ENCODE measurements around the gene MORC1. TPM values are rescaled to one million over a fixed set of nuclear protein-coding genes. Genes with fewer than 3 reads are reported as not detected.
"Not testable (repeated sequence)": the region's sequence is repeated elsewhere in the genome, so short reads cannot be mapped to it uniquely, and the experiment has no call there.

MORC1 gene, protein sequence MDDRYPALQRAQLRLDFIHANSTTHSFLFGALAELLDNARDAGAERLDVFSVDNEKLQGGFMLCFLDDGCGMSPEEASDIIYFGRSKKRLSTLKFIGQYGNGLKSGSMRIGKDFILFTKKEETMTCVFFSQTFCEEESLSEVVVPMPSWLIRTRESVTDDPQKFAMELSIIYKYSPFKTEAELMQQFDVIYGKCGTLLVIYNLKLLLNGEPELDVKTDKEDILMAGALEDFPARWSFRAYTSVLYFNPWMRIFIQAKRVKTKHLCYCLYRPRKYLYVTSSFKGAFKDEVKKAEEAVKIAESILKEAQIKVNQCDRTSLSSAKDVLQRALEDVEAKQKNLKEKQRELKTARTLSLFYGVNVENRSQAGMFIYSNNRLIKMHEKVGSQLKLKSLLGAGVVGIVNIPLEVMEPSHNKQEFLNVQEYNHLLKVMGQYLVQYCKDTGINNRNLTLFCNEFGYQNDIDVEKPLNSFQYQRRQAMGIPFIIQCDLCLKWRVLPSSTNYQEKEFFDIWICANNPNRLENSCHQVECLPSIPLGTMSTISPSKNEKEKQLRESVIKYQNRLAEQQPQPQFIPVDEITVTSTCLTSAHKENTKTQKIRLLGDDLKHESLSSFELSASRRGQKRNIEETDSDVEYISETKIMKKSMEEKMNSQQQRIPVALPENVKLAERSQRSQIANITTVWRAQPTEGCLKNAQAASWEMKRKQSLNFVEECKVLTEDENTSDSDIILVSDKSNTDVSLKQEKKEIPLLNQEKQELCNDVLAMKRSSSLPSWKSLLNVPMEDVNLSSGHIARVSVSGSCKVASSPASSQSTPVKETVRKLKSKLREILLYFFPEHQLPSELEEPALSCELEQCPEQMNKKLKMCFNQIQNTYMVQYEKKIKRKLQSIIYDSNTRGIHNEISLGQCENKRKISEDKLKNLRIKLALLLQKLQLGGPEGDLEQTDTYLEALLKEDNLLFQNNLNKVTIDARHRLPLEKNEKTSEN
- total RNA-seq: not detected

DNA sequence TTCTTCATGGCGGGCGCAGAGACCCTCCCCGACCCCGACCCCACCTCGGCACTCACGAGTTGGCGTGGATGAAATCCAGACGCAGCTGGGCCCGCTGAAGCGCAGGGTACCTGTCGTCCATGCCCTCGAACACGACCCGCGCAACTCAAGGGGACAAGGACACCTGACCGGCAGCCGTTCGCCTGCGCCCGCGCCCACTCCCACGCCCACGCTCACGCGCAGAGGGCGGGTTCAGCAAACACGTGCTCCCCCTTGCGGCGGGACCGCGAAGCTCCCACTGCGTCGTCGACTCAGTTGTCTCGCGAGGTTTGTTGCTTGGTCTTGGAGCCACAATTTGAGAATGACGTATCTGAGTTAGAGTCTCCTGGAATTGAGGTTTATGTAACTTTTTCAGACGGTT, at the start of gene MORC1:
MORC1 (minus strand) TSS at position 196 of the 400 bp plus-strand sequence; CDS start at position 121, 75 bp downstream.
- H3K4me3 Mint-ChIP-seq: no peak within 1 kb of the TSS
- H3K27me3 Mint-ChIP-seq: peaks cover 5% of the 10 kb centered on the region
- ChIA-PET POLR2A (no interaction called here), CTCF (no interaction called here)
- no peak within 1 kb of the TSS for H3K27ac Mint-ChIP-seq
- H3K4me1 Mint-ChIP-seq: no peaks in the 10 kb centered on the region
- DNase-seq: no peak
- peaks cover 4% of the 10 kb centered on the region for H3K9me3 Mint-ChIP-seq
- H3K36me3 Mint-ChIP-seq (ENCODE audit: low read depth): no peaks in the 10 kb centered on the region

DNA sequence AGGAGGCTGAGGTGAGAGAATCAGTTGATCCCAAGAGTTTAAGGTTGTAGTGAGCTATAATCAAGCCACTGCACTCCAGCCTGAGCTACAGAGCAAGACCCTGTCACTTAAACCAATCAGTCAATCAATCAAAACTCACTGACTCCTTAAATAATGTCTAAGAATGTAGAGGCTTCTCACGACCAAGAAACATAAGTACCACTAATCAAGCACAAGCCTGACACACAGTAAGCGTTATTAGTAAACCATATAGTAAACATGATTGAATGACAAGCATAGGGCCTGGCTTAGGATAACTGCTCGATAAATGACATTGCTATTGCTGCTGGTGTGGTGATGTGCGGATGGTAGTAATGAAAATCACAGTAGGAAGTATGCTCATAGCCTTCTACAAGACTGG, 48.0 kb upstream of the MORC1 start:
- Mint-ChIP-seq H3K36me3 (ENCODE audit: low read depth) (no peaks in the 10 kb centered on the region), H3K4me3 (no peak overlapping the region), H3K9me3 (peaks cover 3% of the 10 kb centered on the region), H3K27ac (no peak overlapping the region), H3K27me3 (no peaks in the 10 kb centered on the region), H3K4me1 (no peaks in the 10 kb centered on the region)
- ChIA-PET CTCF (no interaction called here), POLR2A (no interaction called here)
- no peak for DNase-seq

DNA sequence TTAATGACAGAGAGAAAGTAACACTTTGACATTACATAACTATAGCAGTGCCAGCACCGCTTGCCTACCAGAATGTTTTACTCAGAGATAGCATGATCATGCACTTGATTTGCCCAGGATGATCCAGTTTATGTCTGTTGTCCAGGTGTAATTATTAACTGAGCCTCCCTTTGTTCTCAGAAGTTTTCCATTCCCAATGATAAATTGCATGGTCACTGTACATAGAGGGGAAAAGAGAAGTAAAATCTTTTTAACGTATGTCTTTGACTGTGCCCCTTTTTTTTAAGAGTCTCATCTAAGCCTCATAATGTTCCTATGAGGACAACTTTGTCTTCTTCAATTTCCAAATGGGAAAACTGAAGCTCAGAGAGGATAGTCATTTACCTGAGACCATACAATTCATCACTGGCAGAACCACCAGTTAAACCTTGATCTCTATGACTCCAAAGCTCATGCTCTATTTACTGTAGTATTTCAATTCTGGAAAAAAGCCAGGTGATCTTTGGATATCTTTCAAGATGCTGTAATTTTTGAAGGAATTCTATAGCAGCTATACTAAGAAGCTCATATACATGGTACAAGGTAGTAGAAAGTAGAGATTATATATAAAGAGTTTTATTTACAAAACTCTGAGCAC, 43.7 kb upstream of the MORC1 start:
- no peak for DNase-seq
- Mint-ChIP-seq H3K36me3 (ENCODE audit: low read depth) (no peaks in the 10 kb centered on the region), H3K4me1 (no peaks in the 10 kb centered on the region), H3K9me3 (peaks cover 3% of the 10 kb centered on the region), H3K27ac (no peak overlapping the region), H3K27me3 (no peaks in the 10 kb centered on the region), H3K4me3 (no peak overlapping the region)
- POLR2A ChIA-PET: no interaction called here
- CTCF ChIA-PET: no interaction called here

- no peaks in the 10 kb centered on the region for H3K9me3 Mint-ChIP-seq
- H3K4me3 Mint-ChIP-seq: no peak overlapping the region
- H3K4me1 Mint-ChIP-seq: no peaks in the 10 kb centered on the region
- no peak for DNase-seq
- no peak overlapping the region for H3K27ac Mint-ChIP-seq
- POLR2A ChIA-PET: no interaction called here
- CTCF ChIA-PET: no interaction called here
- no peaks in the 10 kb centered on the region for H3K36me3 Mint-ChIP-seq (ENCODE audit: low read depth)
- no peaks in the 10 kb centered on the region for H3K27me3 Mint-ChIP-seq
Measured at GRCh38 chr3:109155828-109156227, 37.9 kb upstream of the MORC1 start.

DNA sequence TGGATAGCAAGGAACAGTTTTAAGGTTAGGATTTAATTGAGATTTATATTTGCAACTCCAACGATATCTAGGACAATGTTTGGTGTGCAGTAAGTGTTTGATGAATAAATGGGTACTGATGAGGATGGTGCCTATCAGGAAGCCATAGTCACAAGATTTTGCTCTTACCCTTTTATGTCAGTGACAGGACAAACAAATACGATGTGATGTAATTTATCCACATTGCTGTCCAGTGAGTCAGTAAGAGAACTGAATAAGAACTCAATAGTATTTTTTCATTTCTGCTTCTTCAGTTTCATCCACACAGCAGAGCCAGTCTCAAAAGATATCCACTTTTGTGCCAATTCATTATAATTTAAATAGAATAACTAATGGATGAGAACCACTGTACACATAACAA, 37.0 kb upstream of the MORC1 start:
- Mint-ChIP-seq H3K9me3 (no peaks in the 10 kb centered on the region), H3K27me3 (no peaks in the 10 kb centered on the region), H3K36me3 (ENCODE audit: low read depth) (no peaks in the 10 kb centered on the region), H3K4me3 (no peak overlapping the region), H3K27ac (no peak overlapping the region), H3K4me1 (no peaks in the 10 kb centered on the region)
- DNase-seq: no peak
- ChIA-PET POLR2A (no interaction called here), CTCF (no interaction called here)

DNA sequence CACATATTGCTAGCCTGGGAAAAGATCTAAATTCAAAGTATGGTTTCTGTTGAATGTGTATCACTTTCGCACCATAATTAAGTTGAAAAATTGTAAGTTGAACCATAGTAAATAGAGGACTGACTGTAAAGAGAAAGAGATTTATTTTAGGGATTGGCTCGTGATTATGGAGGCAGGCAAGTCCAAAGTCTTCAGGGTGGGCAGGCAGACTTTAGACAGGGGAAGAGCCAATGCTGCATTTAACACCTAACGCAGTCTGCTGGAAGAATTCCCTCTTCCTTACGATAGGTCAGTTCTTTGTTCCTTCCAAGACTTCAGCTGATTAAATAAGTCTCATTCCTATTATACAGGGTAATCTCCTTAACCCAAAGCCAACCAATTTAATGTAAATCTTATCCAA, 34.4 kb upstream of the MORC1 start:
- H3K4me1 Mint-ChIP-seq: no peaks in the 10 kb centered on the region
- no peak for DNase-seq
- CTCF ChIA-PET: no interaction called here
- H3K36me3 Mint-ChIP-seq (ENCODE audit: low read depth): no peaks in the 10 kb centered on the region
- H3K27ac Mint-ChIP-seq: no peak overlapping the region
- H3K4me3 Mint-ChIP-seq: no peak overlapping the region
- no peaks in the 10 kb centered on the region for H3K27me3 Mint-ChIP-seq
- no peaks in the 10 kb centered on the region for H3K9me3 Mint-ChIP-seq
- POLR2A ChIA-PET: no interaction called here

- DNase-seq: no peak
- Mint-ChIP-seq H3K27me3 (peaks cover 3% of the 10 kb centered on the region), H3K4me3 (no peak overlapping the region), H3K9me3 (no peaks in the 10 kb centered on the region), H3K27ac (no peak overlapping the region), H3K36me3 (ENCODE audit: low read depth) (no peaks in the 10 kb centered on the region), H3K4me1 (no peaks in the 10 kb centered on the region)
- POLR2A ChIA-PET: no interaction called here
- CTCF ChIA-PET: no interaction called here
Measured at GRCh38 chr3:109149078-109149477, 31.1 kb upstream of the MORC1 start.

- DNase-seq: no peak
- no peak overlapping the region for H3K27ac Mint-ChIP-seq
Measured at GRCh38 chr3:109143646-109144045, 25.7 kb upstream of the MORC1 start.

GRCh38 chr3:109140318-109140717, 22.4 kb upstream of the MORC1 start:
- no peak overlapping the region for H3K27ac Mint-ChIP-seq
- H3K36me3 Mint-ChIP-seq (ENCODE audit: low read depth): no peaks in the 10 kb centered on the region
- ChIA-PET CTCF (interaction anchor here (0.6 kb wide), 1 partner anchor 29 kb away, joined by 3 read pairs; no protein-coding TSS in a partner anchor), POLR2A (no interaction called here)
- H3K4me1 Mint-ChIP-seq: peaks cover 3% of the 10 kb centered on the region
- H3K9me3 Mint-ChIP-seq: no peaks in the 10 kb centered on the region
- H3K4me3 Mint-ChIP-seq: no peak overlapping the region
- DNase-seq: no peak
- peaks cover 5% of the 10 kb centered on the region for H3K27me3 Mint-ChIP-seq

More at GRCh38 chr3:109143646-109144045, 25.7 kb upstream of the MORC1 start:
- H3K9me3 Mint-ChIP-seq: no peaks in the 10 kb centered on the region
- CTCF ChIA-PET: no interaction called here
- H3K4me1 Mint-ChIP-seq: peaks cover 3% of the 10 kb centered on the region
- H3K4me3 Mint-ChIP-seq: no peak overlapping the region
- H3K36me3 Mint-ChIP-seq (ENCODE audit: low read depth): no peaks in the 10 kb centered on the region
- POLR2A ChIA-PET: no interaction called here
- H3K27me3 Mint-ChIP-seq: peaks cover 6% of the 10 kb centered on the region

GRCh38 chr3:109137761-109138160, 19.8 kb upstream of the MORC1 start:
- Mint-ChIP-seq H3K4me1 (peaks cover 3% of the 10 kb centered on the region), H3K9me3 (no peaks in the 10 kb centered on the region), H3K4me3 (no peak overlapping the region), H3K27me3 (peaks cover 5% of the 10 kb centered on the region), H3K27ac (no peak overlapping the region), H3K36me3 (ENCODE audit: low read depth) (no peaks in the 10 kb centered on the region)
- DNase-seq: no peak
- ChIA-PET POLR2A (no interaction called here), CTCF (no interaction called here)

DNA sequence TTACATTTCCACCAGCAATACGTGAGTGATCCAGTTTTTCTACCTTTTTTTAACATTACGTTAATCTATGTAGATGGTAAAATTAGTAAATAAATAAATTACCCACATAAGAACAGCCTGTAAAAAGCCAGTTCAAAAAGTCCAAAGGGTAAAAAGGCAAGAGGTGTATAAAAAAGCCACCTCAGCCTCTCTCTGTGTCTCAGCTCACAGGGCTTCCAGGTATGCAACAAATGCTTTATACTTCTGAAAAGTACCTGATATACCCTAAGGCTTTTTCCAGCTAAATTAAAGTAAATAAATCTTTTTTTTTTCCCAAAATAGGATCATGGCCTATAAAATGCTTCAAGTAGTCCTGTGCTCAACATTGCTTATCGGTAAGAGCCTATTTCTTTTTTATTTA, 18.6 kb upstream of the MORC1 start, which contains the start of gene C3orf85:
C3orf85 (plus strand) TSS at position 197 of the 400 bp plus-strand sequence; CDS start at position 326, 129 bp downstream.
- Mint-ChIP-seq H3K27me3 (peaks cover 7% of the 10 kb centered on the region), H3K4me3 (no peak within 1 kb of the TSS), H3K27ac (no peak within 1 kb of the TSS), H3K4me1 (peaks cover 3% of the 10 kb centered on the region), H3K9me3 (no peaks in the 10 kb centered on the region), H3K36me3 (ENCODE audit: low read depth) (no peaks in the 10 kb centered on the region)
- DNase-seq: no peak
- ChIA-PET POLR2A (no interaction called here), CTCF (no interaction called here)

DNA sequence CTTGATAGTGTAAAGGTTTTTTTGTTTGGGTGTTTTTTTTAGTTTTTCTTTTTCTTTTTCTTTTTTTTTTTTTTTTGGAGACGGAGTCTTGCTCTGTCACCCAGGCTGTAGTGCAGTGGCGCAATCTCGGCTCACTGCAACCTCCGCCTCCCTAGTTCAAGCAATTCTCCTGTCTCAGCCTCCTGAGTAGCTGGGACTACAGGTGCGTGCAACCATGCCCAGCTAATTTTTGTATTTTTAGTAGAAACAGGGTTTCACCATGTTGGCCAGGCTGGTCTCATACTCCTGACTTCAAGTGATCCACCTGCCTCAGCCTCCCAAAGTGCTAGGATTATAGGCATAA, 15.5 kb upstream of the MORC1 start:
- H3K4me1 Mint-ChIP-seq; H3K36me3 Mint-ChIP-seq (ENCODE audit: low read depth); POLR2A ChIA-PET; H3K4me3 Mint-ChIP-seq; CTCF ChIA-PET; H3K9me3 Mint-ChIP-seq; H3K27me3 Mint-ChIP-seq; DNase-seq; H3K27ac Mint-ChIP-seq: not testable (repeated sequence)

- H3K9me3 Mint-ChIP-seq: no peaks in the 10 kb centered on the region
- CTCF ChIA-PET: no interaction called here
- no peak overlapping the region for H3K27ac Mint-ChIP-seq
- POLR2A ChIA-PET: no interaction called here
- no peaks in the 10 kb centered on the region for H3K4me1 Mint-ChIP-seq
- H3K27me3 Mint-ChIP-seq: peaks cover 4% of the 10 kb centered on the region
- DNase-seq: no peak
- H3K36me3 Mint-ChIP-seq (ENCODE audit: low read depth): no peaks in the 10 kb centered on the region
- no peak overlapping the region for H3K4me3 Mint-ChIP-seq
Measured at GRCh38 chr3:109132801-109133473, 15.0 kb upstream of the MORC1 start.

Data from activated CD4-positive, alpha-beta memory T cell treated with anti-CD3 and anti-CD28 coated beads, Interleukin-2, amount 10 ng/mL, durations not matched to agents 7 days and 5 days (primary cell).